ENCODE results near the gene PITPNC1.
"Not testable (repeated sequence)": the region's sequence is repeated elsewhere in the genome, so short reads cannot be mapped to it uniquely, and the experiment has no call there.

Gene PITPNC1

DNA sequence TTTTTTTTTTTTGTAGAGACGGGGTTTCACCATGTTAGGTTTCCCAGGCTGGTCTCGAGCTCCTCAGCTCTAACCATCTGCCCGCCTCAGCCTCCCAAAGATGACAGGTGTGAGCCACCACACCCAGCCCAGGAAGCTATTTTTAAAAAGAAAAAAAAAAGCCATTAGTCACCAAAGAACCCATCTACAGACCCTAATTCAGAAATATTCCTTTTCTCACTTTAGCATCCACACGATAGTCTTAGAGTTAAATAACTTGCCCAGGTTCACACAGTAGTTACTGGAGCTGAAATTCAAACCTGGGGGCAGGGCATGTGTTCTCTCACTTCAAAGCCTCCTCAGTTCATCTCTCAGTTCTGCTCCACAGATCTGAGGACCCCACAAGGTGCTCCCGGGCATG lies 270.4 kb downstream of the PITPNC1 start:
- DNase-seq (ENCODE audit: extremely low read depth, low read depth): no peak
- TF ChIP-seq, protein P1, sequence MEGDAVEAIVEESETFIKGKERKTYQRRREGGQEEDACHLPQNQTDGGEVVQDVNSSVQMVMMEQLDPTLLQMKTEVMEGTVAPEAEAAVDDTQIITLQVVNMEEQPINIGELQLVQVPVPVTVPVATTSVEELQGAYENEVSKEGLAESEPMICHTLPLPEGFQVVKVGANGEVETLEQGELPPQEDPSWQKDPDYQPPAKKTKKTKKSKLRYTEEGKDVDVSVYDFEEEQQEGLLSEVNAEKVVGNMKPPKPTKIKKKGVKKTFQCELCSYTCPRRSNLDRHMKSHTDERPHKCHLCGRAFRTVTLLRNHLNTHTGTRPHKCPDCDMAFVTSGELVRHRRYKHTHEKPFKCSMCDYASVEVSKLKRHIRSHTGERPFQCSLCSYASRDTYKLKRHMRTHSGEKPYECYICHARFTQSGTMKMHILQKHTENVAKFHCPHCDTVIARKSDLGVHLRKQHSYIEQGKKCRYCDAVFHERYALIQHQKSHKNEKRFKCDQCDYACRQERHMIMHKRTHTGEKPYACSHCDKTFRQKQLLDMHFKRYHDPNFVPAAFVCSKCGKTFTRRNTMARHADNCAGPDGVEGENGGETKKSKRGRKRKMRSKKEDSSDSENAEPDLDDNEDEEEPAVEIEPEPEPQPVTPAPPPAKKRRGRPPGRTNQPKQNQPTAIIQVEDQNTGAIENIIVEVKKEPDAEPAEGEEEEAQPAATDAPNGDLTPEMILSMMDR (IDR thresholded peaks at IDR 0.05; ENCODE audit: low read depth, low read length, missing control alignments): no peak
- no peak overlapping the region for H3K4me3 ChIP-seq (replicated peaks; ENCODE audit: low read depth, low read length)

GRCh38 chr17:67648032-67648905 lies 271.2 kb downstream of the PITPNC1 start:
- TF ChIP-seq, protein P1 (IDR thresholded peaks at IDR 0.05; ENCODE audit: low read depth, low read length, missing control alignments): no peak
- no peak for DNase-seq (ENCODE audit: extremely low read depth, low read depth)
- no peak overlapping the region for H3K4me3 ChIP-seq (replicated peaks; ENCODE audit: low read depth, low read length)

DNA sequence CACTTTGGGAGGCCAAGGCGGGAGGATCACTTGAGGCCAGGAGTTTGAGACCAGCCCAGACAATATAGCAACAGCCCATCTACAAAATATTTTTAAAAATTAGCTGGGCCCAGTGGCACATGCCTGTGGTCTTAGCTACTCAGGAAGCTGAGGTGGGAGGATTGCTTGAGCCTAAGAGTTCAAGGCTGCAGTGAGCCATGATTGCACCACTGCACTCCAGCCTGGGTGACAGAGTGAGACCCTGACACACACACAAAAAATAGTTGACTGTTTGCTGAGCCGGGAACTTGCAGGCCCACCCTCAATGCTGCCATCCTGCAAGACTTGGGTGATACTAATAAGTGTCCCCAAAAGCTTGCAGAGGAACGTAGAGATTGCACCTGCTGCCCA lies 271.8 kb downstream of the PITPNC1 start:
- not testable (repeated sequence) for H3K4me3 ChIP-seq (replicated peaks; ENCODE audit: low read depth, low read length); DNase-seq (ENCODE audit: extremely low read depth, low read depth)

GRCh38 chr17:67649891-67650290 lies 272.8 kb downstream of the PITPNC1 start:
- no peak overlapping the region for H3K4me3 ChIP-seq (replicated peaks; ENCODE audit: low read depth, low read length)
- no peak for DNase-seq (ENCODE audit: extremely low read depth, low read depth)
- TF ChIP-seq, protein P1 (IDR thresholded peaks at IDR 0.05; ENCODE audit: low read depth, low read length, missing control alignments): no peak

DNA sequence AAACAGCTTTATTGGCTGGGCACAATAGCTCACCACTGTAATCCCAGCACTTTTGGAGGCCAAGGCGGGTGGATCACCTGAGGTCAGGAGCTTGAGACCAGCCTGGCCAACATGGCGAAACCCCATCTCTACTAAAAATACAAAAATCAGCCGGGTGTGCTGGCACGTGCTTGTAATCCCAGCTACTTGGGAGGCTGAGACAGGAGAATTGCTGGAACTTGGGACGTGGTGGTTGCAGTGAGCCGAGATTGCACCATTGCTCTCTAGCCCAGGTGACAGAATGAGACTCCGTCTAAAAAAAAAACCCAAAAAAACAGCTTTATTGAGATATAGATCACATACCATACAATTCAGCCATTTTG lies 274.1 kb downstream of the PITPNC1 start:
- H3K4me3 ChIP-seq (replicated peaks; ENCODE audit: low read depth, low read length); DNase-seq (ENCODE audit: extremely low read depth, low read depth): not testable (repeated sequence)

DNA sequence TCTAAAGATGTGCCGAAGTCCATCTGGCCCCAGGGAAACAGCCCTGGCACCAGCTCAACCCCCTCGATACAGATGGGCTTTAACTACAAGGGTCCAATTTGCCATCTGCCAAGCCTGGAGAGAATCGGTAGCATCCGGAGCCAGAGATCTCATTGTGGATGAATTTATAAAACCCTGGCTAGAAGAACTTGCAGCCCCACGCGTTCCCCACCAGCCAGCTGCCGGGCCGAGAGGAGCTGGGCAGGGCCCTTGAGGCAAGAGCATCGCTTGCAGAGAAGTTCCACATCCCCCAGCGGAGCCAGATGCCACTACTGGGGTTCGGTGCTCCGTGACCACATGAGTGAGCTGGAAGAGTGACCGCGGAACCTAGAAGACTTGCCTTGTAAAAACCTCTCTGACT lies 275.4 kb downstream of the PITPNC1 start:
- TF ChIP-seq, protein P1 (IDR thresholded peaks at IDR 0.05; ENCODE audit: low read depth, low read length, missing control alignments): no peak
- no peak overlapping the region for H3K4me3 ChIP-seq (replicated peaks; ENCODE audit: low read depth, low read length)
- no peak for DNase-seq (ENCODE audit: extremely low read depth, low read depth)

DNA sequence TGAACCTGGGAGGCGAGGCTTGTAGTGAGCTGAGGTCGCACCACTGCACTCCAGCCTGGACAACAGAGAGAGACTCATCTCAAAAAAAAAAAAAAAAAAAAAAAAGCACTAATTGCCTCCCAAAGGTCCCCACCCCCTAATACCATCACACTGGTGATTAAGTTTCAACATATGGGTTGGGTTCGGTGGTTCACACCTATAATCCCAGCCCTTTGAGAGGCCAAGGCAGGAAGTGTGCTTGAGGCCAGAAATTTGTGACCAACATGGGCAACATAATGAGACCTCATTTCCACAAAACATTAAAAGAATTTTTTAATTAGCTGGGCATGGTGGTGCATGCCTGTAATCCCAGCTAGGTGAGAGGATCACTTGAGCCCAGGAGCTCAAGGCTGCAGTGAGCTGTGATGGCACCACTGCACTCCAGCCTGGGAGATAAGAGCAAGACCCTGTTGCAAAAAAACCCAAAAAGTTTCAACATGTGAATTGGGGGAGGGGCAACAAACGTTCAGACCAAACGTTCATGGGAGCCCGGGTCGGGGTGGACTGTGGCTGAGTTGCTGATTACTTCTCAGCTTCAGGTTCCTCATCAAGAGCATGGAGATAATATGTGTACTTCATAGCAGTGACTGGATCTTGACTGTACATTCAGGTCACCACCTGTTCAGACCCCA lies 278.5 kb downstream of the PITPNC1 start:
- DNase-seq (ENCODE audit: extremely low read depth, low read depth): no peak
- no peak overlapping the region for H3K4me3 ChIP-seq (replicated peaks; ENCODE audit: low read depth, low read length)
- TF ChIP-seq, protein P1 (IDR thresholded peaks at IDR 0.05; ENCODE audit: low read depth, low read length, missing control alignments): no peak
